HG03378 (cell line): Measurements from ENCODE around the gene LAX1.
A peak's percentile ranks its signal among the peaks of the same experiment; 100 is the strongest.
"Not testable (repeated sequence)": the region's sequence is repeated elsewhere in the genome, so short reads cannot be mapped to it uniquely, and the experiment has no call there.

Experiments used
- ATAC-seq: cut with Tn5 transposase; IDR thresholded peaks from one replicate; pipeline ENCODE4 v1.9.1; 2021; ENCODE audit warnings: mild to moderate bottlenecking, moderate library complexity; ENCODE audit not compliant: unreplicated experiment

LAX1 gene, protein sequence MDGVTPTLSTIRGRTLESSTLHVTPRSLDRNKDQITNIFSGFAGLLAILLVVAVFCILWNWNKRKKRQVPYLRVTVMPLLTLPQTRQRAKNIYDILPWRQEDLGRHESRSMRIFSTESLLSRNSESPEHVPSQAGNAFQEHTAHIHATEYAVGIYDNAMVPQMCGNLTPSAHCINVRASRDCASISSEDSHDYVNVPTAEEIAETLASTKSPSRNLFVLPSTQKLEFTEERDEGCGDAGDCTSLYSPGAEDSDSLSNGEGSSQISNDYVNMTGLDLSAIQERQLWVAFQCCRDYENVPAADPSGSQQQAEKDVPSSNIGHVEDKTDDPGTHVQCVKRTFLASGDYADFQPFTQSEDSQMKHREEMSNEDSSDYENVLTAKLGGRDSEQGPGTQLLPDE

GRCh38 chr1:203765029-203765837 lies at the start of gene LAX1:
LAX1 (plus strand) TSS chr1:203765183; CDS start chr1:203765566, 383 bp downstream.
- peak; percentile 73 for ATAC-seq

DNA sequence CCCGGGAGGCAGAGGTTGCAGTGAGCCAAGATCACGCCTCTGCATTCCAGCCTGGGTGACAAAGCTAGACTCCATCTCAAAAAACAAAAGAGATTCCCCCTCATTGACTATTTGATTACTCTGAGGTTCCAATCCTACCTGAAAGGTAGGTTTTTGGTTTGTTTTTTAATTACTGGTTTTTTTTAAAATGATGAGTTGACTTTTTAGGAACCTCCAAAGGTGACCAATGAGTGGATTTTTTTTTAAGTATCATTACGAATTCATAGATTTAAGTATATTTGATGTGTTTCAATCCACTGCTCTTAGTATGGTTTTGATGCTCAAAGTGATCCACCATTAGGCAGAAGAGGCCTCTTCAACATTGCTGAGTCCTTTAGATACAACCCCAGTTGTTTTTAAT lies 47.9 kb upstream of the LAX1 start:
- ATAC-seq = no peak

DNA sequence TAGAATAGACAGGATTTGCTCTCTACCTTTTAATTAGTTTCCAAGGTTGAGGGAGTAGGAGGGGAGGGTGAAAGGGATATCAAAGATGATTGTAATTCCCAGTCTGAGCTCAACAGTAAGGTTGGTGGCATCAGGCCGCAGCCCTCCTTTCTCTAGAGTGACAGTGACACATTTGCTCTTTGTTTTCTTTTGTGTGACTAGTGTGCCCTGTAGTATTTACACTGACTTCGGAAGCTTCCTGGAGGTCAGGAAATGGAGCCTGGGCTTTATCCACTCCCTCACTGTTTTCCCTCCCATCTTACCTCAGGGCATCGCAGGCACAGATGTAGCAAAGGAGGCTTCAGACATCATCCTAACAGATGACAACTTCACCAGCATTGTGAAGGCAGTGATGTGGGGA lies 44.7 kb upstream of the LAX1 start:
- ATAC-seq = no peak

- no peak for ATAC-seq
Measured at GRCh38 chr1:203722909-203723308, 42.1 kb upstream of the LAX1 start.

GRCh38 chr1:203726417-203726867 lies 38.5 kb upstream of the LAX1 start:
- ATAC-seq = no peak

DNA sequence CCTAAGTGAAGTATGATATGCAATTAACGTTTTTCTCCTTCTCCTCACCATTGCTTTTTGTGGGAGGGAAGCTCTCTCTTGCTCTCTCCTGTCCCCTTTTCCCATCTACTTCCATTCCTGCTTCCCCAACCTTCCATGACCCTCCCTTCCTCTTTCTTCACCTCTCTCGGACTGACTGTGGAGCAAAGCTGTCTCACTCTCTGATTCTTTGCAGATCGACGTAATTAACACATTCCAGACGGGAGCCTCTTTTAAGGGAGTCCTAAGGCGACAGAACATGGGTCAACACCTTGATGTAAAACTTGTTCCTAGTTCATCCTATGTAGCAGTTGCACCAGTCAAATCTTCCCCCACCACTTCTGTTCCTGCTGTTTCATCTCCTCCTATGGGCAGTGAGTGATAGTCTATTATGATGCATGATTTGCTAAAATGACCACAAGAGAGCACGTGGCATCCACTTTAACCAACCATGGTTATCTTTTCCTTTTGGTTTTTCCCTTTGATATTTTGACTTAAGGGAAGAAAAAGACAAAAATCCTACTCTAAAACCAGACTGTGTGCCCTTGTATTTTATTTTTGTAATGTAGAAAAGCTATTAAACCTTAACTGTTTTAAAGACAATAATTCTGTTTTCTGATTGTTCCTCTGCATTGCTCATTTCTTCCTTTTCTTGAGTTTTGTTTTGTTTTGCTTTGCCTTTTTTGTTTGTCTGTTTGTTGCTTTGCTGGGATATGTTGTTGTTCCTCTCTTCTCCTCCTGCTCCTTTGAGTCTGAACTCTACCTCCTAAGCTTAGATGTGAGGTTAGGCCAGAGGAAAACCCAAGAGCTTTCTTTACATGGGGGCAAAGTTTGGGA lies 31.7 kb upstream of the LAX1 start:
- ATAC-seq = no peak

DNA sequence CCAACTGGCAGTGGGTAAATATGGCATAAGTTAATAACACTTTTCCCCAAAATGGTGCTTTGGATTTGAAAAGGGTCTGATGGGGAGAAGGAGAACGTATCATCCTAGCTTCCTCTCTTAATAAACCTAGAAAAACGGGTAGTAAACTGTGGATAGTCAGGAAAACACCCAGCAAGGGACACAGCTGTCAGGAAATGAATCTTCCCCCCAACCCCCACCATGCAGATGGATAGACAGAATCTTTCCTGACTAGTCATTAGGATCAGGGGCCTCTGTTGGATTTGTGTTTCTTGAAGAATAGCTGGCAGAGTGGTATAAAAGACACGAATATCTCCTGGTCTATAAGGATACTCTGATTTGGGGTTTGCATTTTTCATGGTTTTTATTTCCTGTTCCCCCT lies 22.5 kb upstream of the LAX1 start:
- no peak for ATAC-seq

GRCh38 chr1:203743091-203743571 lies 21.9 kb upstream of the LAX1 start:
- ATAC-seq = no peak

DNA sequence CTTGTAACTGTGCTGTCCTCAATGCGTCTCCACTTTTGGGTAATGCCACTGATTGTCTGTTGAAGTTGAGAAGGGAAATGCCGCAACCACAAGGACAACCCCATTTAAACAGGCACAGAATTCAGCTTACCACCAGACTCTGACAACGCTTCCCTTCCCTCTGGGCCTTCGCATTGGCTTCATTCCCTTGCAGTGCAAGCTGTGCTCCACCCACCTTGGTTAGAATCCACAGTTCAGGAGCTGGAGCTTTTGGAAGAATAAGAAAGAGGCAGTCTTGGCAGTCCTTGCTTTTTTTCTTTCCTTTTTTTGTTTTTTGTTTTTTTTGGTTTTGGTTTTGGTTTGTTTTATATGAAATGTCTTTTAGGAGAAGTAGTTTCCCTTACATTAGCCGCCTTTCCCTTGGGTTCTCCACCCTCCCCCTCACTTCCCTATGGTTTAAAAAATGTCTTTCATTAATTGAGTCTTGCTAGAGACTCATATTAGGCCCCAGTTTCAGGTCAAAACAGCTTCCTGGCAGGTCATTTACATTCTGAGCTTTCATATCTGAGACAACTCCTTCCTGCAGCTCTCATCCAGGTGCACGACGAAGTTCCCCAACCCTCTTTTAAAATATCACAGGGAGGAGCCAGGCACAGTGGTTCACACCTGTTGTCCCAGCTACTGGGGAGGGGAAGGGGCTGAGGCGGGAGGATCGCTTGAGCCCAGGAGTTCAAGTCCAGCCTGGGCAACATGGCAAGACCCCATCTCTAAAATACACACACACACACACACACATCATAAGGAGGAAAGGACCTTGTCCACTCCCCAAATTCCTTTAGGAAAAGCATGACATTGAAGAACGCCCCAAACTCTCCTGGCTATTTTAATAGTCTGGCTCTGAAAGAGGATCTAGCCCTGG lies 20.7 kb upstream of the LAX1 start:
- ATAC-seq = no peak

- no peak for ATAC-seq
Measured at GRCh38 chr1:203746281-203746680, 18.7 kb upstream of the LAX1 start.

GRCh38 chr1:203751051-203751450 lies 13.9 kb upstream of the LAX1 start:
- no peak for ATAC-seq

DNA sequence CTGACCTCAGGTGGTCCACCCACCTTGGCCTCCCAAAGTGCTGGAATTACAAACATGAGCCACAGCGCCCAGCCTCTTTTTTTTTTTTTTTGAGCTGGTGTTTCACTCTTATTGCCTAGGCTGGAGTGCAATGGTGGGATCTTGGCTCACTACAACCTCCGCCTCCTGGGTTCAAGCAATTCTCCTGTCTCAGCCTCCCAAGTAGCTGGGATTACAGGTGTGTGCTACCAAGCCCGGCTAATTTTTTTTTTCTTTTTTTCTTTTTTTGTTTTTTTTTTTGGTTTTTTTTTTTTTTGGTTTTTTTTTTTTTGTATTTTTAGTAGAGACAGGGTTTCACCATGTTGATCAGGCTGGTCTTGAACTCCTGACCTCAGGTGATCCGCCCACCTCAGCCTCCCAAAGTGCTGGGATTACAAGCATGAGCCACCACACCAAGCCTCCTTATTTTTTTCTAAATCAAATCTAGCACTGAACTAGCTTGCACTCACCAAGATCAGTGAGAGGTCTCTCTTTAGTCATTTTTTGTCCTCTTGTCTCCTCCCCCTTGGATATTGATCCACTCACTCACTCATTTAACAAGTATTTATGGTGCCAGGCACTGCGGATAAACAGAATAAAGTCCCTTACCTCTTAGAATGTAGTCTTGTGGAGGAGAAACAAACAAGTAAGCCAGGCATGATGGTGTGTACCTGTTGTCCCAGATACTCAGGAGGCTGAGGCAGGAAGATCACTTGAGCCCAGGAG lies 13.2 kb upstream of the LAX1 start:
- ATAC-seq = not testable (repeated sequence)

DNA sequence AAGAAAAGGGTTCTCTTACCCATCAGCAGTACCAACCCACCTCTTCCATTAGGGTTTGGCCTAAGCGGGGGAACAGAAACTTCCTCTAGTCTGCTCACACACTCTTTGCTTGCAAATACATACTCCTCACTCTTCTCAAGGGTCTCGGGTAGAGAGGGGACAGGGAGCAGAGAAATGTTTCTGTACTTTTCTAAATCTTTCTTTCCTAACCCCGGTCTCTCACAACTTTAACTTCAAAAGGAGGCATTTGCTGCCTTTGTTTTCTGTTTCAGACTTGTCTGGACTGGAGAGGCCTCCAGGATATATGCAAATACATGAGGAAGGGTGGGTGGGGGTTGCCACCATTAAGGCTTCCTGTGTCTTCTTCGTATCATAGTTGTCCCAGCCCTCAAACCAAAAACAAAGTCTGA lies 10.5 kb upstream of the LAX1 start:
- peak; percentile 58 for ATAC-seq

GRCh38 chr1:203756036-203756435 lies 8.9 kb upstream of the LAX1 start:
- no peak for ATAC-seq

GRCh38 chr1:203758749-203759148 lies 6.2 kb upstream of the LAX1 start:
- not testable (repeated sequence) for ATAC-seq

DNA sequence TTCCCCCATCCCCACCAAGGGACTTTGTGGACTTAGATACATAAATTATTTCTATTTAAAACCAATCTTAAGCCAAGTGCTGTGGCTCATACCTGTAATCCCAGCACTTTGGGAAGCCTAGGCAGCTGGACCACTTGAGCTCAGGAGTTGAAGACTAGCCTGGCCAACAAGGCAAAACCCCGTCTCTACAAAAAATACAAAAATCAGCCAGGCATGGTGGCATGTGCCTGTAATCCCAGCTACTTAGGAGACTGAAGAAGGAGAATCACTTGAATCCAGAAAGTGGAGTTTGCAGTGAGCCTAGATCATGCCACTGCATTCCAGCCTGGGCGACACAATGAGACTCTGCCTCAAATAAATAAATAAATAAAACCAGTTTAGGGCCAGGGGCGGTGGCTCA lies 4.5 kb upstream of the LAX1 start:
- no peak for ATAC-seq

GRCh38 chr1:203761958-203762357 lies 3.0 kb upstream of the LAX1 start:
- not testable (repeated sequence) for ATAC-seq

DNA sequence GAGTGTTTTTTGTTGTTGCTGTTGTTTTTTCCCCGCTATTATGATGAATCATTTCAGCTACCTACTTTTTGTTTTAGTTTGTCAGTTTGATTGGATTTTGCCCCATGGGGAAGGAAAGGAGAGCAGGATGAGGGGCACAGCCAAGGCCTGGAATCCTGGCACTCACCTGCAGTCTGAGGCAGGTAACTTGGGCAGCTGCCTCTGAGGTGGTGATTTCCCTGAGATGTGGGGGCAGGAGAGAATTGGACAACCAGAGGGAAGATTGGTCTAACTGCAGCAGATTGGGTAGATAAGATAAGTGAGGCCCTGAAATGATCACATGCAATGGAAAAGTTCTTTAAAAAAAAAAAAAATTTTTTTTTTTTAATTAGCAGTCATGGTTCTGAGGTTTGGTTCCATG lies 1.5 kb upstream of the LAX1 start:
- ATAC-seq = no peak
